Osteoblast (primary cell): ENCODE measurements around the gene ALDH5A1. TPM values are rescaled to one million over a fixed set of nuclear protein-coding genes. Genes with fewer than 3 reads are reported as not detected.
A peak's percentile ranks its signal among the peaks of the same experiment; 100 is the strongest.

Experiments used
- DNase-seq: peaks from one replicate; pipeline ENCODE4 v3.0.0; 2011; ENCODE audit warnings: low spot score, mixed read lengths; ENCODE audit not compliant: insufficient read length; ENCODE audit errors: missing footprints
- H2AFZ ChIP-seq: 2 replicates; pipeline ENCODE4 v1.6.0; 2011; ENCODE audit warnings: mild to moderate bottlenecking, low read length
- H3K27ac ChIP-seq: 2 replicates; pipeline ENCODE4 v1.5.1; 2011; ENCODE audit warnings: mild to moderate bottlenecking, low read depth, low read length, moderate library complexity
- H3K27me3 ChIP-seq: 2 replicates; pipeline ENCODE4 v1.6.0; 2012; ENCODE audit warnings: mild to moderate bottlenecking, control low read depth, inconsistent platforms, low read length, moderate library complexity; ENCODE audit not compliant: insufficient read depth
- H3K36me3 ChIP-seq: 2 replicates; pipeline ENCODE4 v1.5.1; 2011; ENCODE audit warnings: mild to moderate bottlenecking, low read length, control low read depth, moderate library complexity; ENCODE audit not compliant: insufficient read depth
- H3K4me1 ChIP-seq: 2 replicates; pipeline ENCODE4 v1.5.1; 2011; ENCODE audit warnings: mild to moderate bottlenecking, low read length, control low read depth, moderate library complexity; ENCODE audit not compliant: insufficient read depth
- H3K4me2 ChIP-seq: 2 replicates; pipeline ENCODE4 v1.6.0; 2011; ENCODE audit warnings: mild to moderate bottlenecking, low read length; ENCODE audit not compliant: insufficient read depth
- H3K4me3 ChIP-seq: fragments of 200-600 bp; sonication (generic); 3 replicates; pipeline ENCODE4 v1.5.1; 2012; ENCODE audit warnings: mild to moderate bottlenecking, low read length, inconsistent platforms; ENCODE audit not compliant: insufficient read depth
- H3K79me2 ChIP-seq: 2 replicates; pipeline ENCODE4 v1.6.0; 2012; ENCODE audit warnings: mild to moderate bottlenecking, low read length, control low read depth, inconsistent platforms; ENCODE audit not compliant: insufficient read depth
- H3K9me3 ChIP-seq: 2 replicates; pipeline ENCODE4 v1.5.1; 2011; ENCODE audit warnings: low read depth, low read length, control low read depth
- H4K20me1 ChIP-seq: 2 replicates; pipeline ENCODE4 v1.6.0; 2012; ENCODE audit warnings: mild to moderate bottlenecking, low read length, control low read depth; ENCODE audit not compliant: insufficient read depth
- CTCF ChIP-seq: IDR thresholded peaks from 2 replicates; pipeline ENCODE4 v1.5.1; 2011; ENCODE audit warnings: mild to moderate bottlenecking, low read depth, low read length, moderate library complexity; ENCODE audit errors: extremely low read depth
- total RNA-seq: library from RNA; depleted of rRNA; stranded (reverse); fragments of >200 nt; gene quantifications from 2 replicates; pipeline ENCODE4 v1.2.3, GENCODE V29; 2012

The ALDH5A1 gene
- total RNA-seq, 1 donor = 2.2 TPM

GRCh38 chr6:24464253-24465038 lies 30.3 kb upstream of the ALDH5A1 start:
- no peak overlapping the region for H3K4me2 ChIP-seq
- H3K4me3 ChIP-seq = no peak overlapping the region
- no peaks in the 10 kb centered on the region for H3K27me3 ChIP-seq
- no peaks in the 10 kb centered on the region for H4K20me1 ChIP-seq
- H2AFZ ChIP-seq = no peak overlapping the region
- TF ChIP-seq CTCF = no peak
- DNase-seq = no peak
- H3K27ac ChIP-seq = no peak overlapping the region
- H3K9me3 ChIP-seq = no peaks in the 10 kb centered on the region
- no peaks in the 10 kb centered on the region for H3K79me2 ChIP-seq
- H3K36me3 ChIP-seq = no peaks in the 10 kb centered on the region
- no peaks in the 10 kb centered on the region for H3K4me1 ChIP-seq

- no peak for TF ChIP-seq CTCF
- DNase-seq = peak; percentile 56
These were observed 25.0 kb upstream of the ALDH5A1 start for GRCh38 chr6:24469811-24470210.

DNA sequence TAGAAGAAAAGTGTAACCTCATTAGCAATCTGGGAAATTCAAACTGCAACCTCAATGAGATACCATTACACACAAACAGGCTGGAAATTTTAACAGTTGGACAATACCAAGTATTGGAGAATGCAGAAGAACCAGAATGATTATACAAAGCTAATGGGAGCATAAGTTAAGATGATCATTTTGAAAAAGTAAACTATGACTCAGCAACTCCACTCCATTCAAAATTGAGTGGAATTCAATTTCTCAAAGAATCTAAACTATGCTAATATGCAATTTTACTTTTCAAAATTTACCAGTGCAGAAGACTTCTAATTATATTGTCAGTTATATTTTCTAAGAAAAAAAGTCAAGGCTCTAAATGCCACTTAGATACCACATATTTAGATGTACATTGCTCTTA lies 22.6 kb upstream of the ALDH5A1 start:
- Histone ChIP-seq H3K27me3 (no peaks in the 10 kb centered on the region), H3K27ac (no peak overlapping the region), H2AFZ (no peak overlapping the region), H3K79me2 (no peaks in the 10 kb centered on the region), H3K4me2 (no peak overlapping the region), H3K4me3 (no peak overlapping the region), H4K20me1 (no peaks in the 10 kb centered on the region), H3K9me3 (no peaks in the 10 kb centered on the region), H3K36me3 (no peaks in the 10 kb centered on the region), H3K4me1 (peaks cover 6% of the 10 kb centered on the region)
- no peak for TF ChIP-seq CTCF
- no peak for DNase-seq

More at GRCh38 chr6:24469811-24470210, 25.0 kb upstream of the ALDH5A1 start:
- H3K4me2 ChIP-seq = peak overlapping the region; percentile 44
- H3K27ac ChIP-seq = no peak overlapping the region
- no peak overlapping the region for H2AFZ ChIP-seq
- H3K9me3 ChIP-seq = no peaks in the 10 kb centered on the region
- no peaks in the 10 kb centered on the region for H3K36me3 ChIP-seq
- no peaks in the 10 kb centered on the region for H4K20me1 ChIP-seq
- no peaks in the 10 kb centered on the region for H3K79me2 ChIP-seq
- H3K4me1 ChIP-seq = peaks cover 6% of the 10 kb centered on the region
- H3K4me3 ChIP-seq = no peak overlapping the region
- H3K27me3 ChIP-seq = no peaks in the 10 kb centered on the region

GRCh38 chr6:24476631-24477030 lies 18.1 kb upstream of the ALDH5A1 start:
- Histone ChIP-seq H2AFZ (peak overlapping the region; percentile 61), H3K36me3 (no peaks in the 10 kb centered on the region), H3K27ac (no peak overlapping the region), H4K20me1 (no peaks in the 10 kb centered on the region), H3K4me1 (peaks cover 6% of the 10 kb centered on the region), H3K4me2 (no peak overlapping the region), H3K4me3 (no peak overlapping the region), H3K27me3 (no peaks in the 10 kb centered on the region), H3K79me2 (no peaks in the 10 kb centered on the region), H3K9me3 (no peaks in the 10 kb centered on the region)
- DNase-seq = no peak
- TF ChIP-seq CTCF = no peak
